H9 (cell line): ENCODE results near the gene LRMDA. TPM values are rescaled to one million over a fixed set of nuclear protein-coding genes. Genes with fewer than 3 reads are reported as not detected.
"Not testable (repeated sequence)": the region's sequence is repeated elsewhere in the genome, so short reads cannot be mapped to it uniquely, and the experiment has no call there.

Experiments used
- DNase-seq: peaks from one replicate; pipeline ENCODE4 v3.0.0-alpha.2; 2017
- H2AFZ ChIP-seq: one replicate; pipeline ENCODE4 v1.6.1; 2013; ENCODE audit warnings: mild to moderate bottlenecking, low read length, control low read depth, moderate library complexity
- H2AK5ac ChIP-seq: 2 replicates; pipeline ENCODE4 v1.6.1; 2013; ENCODE audit warnings: low read length, control low read depth, mixed read lengths; ENCODE audit not compliant: insufficient read length
- H2BK120ac ChIP-seq: one replicate; pipeline ENCODE4 v1.6.1; 2013; ENCODE audit warnings: low read depth, mild to moderate bottlenecking, low read length, control low read depth, inconsistent platforms; ENCODE audit not compliant: poor library complexity, severe bottlenecking
- H2BK12ac ChIP-seq: 2 replicates; pipeline ENCODE4 v1.6.1; 2013; ENCODE audit warnings: low read length, control low read depth, mixed read lengths, low read depth; ENCODE audit not compliant: insufficient read length
- H2BK15ac ChIP-seq: 2 replicates; pipeline ENCODE4 v1.6.1; 2013; ENCODE audit warnings: low read depth, low read length, control low read depth
- H2BK20ac ChIP-seq: one replicate; pipeline ENCODE4 v1.6.1; 2013; ENCODE audit warnings: low read depth, mild to moderate bottlenecking, low read length, control low read depth, inconsistent platforms; ENCODE audit not compliant: poor library complexity, severe bottlenecking
- H2BK5ac ChIP-seq: 2 replicates; pipeline ENCODE4 v1.6.1; 2013; ENCODE audit warnings: low read length, control low read depth, mixed read lengths; ENCODE audit not compliant: insufficient read length
- H3K14ac ChIP-seq: 2 replicates; pipeline ENCODE4 v1.6.1; 2013; ENCODE audit warnings: low read length, control low read depth; ENCODE audit not compliant: insufficient read depth
- H3K18ac ChIP-seq: 2 replicates; pipeline ENCODE4 v1.6.1; 2013; ENCODE audit warnings: low read depth, mild to moderate bottlenecking, mixed read lengths, low read length, control low read depth; ENCODE audit not compliant: insufficient read length
- H3K23ac ChIP-seq: 2 replicates; pipeline ENCODE4 v1.6.1; 2013; ENCODE audit warnings: low read length, control low read depth, mixed read lengths, low read depth; ENCODE audit not compliant: insufficient read length
- H3K23me2 ChIP-seq: 2 replicates; pipeline ENCODE4 v1.6.1; 2013; ENCODE audit warnings: low read depth, mild to moderate bottlenecking, mixed read lengths, low read length, control low read depth; ENCODE audit not compliant: insufficient read length, poor library complexity, severe bottlenecking
- H3K27ac ChIP-seq: 2 replicates; pipeline ENCODE4 v1.5.1; 2013; ENCODE audit warnings: low read length, control low read depth, mixed read lengths, low read depth; ENCODE audit not compliant: insufficient read length
- H3K27me3 ChIP-seq: 2 replicates; pipeline ENCODE4 v1.6.1; 2013; ENCODE audit warnings: low read length, control low read depth, inconsistent platforms; ENCODE audit not compliant: insufficient read depth
- H3K4ac ChIP-seq: 2 replicates; pipeline ENCODE4 v1.6.1; 2013; ENCODE audit warnings: low read depth, mild to moderate bottlenecking, control low read depth, inconsistent platforms, low read length, moderate library complexity
- H3K4me1 ChIP-seq: 2 replicates; pipeline ENCODE4 v1.6.1; 2013; ENCODE audit warnings: low read length, control low read depth, inconsistent platforms; ENCODE audit not compliant: insufficient read depth
- H3K4me2 ChIP-seq: 2 replicates; pipeline ENCODE4 v1.6.1; 2013; ENCODE audit warnings: low read length, control low read depth, mixed read lengths; ENCODE audit not compliant: insufficient read length, insufficient read depth
- H3K56ac ChIP-seq: 2 replicates; pipeline ENCODE4 v1.6.1; 2013; ENCODE audit warnings: low read depth, mild to moderate bottlenecking, mixed read lengths, low read length, control low read depth; ENCODE audit not compliant: insufficient read length
- H3K79me1 ChIP-seq: 2 replicates; pipeline ENCODE4 v1.6.1; 2013; ENCODE audit warnings: low read depth, mild to moderate bottlenecking, moderate library complexity, low read length, control low read depth, inconsistent platforms; ENCODE audit not compliant: insufficient read depth, poor library complexity, severe bottlenecking
- H3K79me2 ChIP-seq: 2 replicates; pipeline ENCODE4 v1.6.1; 2013; ENCODE audit warnings: low read length, control low read depth, inconsistent platforms; ENCODE audit not compliant: insufficient read depth
- H3K9ac ChIP-seq: 2 replicates; pipeline ENCODE4 v1.6.1; 2013; ENCODE audit warnings: low read length, control low read depth, mixed read lengths; ENCODE audit not compliant: insufficient read length; ENCODE audit errors: extremely low read depth
- H3K9me3 ChIP-seq: one replicate; pipeline ENCODE4 v1.6.1; 2013; ENCODE audit warnings: low read depth, low read length, inconsistent platforms; ENCODE audit not compliant: control insufficient read depth
- H3T11ph ChIP-seq: one replicate; pipeline ENCODE4 v1.6.1; 2013; ENCODE audit warnings: mild to moderate bottlenecking, low read length, control low read depth, inconsistent platforms
- H4K20me1 ChIP-seq: one replicate; pipeline ENCODE4 v1.6.1; 2013; ENCODE audit not compliant: control insufficient read depth, insufficient read length, insufficient read depth
- H4K5ac ChIP-seq: 2 replicates; pipeline ENCODE4 v1.6.1; 2013; ENCODE audit warnings: low read depth, mild to moderate bottlenecking, mixed read lengths, low read length, control low read depth; ENCODE audit not compliant: insufficient read length
- H4K8ac ChIP-seq: replicated peaks from 2 replicates; pipeline ENCODE4 v1.6.1; 2013; ENCODE audit warnings: low read length, control low read depth, mixed read lengths, low read depth; ENCODE audit not compliant: insufficient read length
- H4K91ac ChIP-seq: 2 replicates; pipeline ENCODE4 v1.6.1; 2013; ENCODE audit warnings: low read depth, mild to moderate bottlenecking, moderate library complexity, mixed read lengths, low read length, control low read depth; ENCODE audit not compliant: insufficient read length
- H3K27ac Mint-ChIP-seq, 3 experiments: 2 replicates in 2 of 3; 3 replicates in 1 of 3; pipeline ENCODE4 v1.8.0; 2020 to 2021; ENCODE audit warnings: mixed read lengths in 3 of 3, mild to moderate bottlenecking in 1 of 3, moderate library complexity in 1 of 3
- H3K27me3 Mint-ChIP-seq: 2 replicates; pipeline ENCODE4 v1.8.0; 2021; ENCODE audit warnings: low read depth, mild to moderate bottlenecking, moderate library complexity, mixed read lengths
- H3K36me3 Mint-ChIP-seq, 3 experiments: 2 replicates in 2 of 3; 3 replicates in 1 of 3; pipeline ENCODE4 v1.8.0; 2020 to 2021; ENCODE audit warnings: low read depth in 3 of 3, mixed read lengths in 3 of 3; ENCODE audit not compliant: insufficient read depth in 1 of 3
- H3K4me1 Mint-ChIP-seq, 2 experiments: 2 replicates each; pipeline ENCODE4 v1.8.0; 2020; ENCODE audit warnings: mixed read lengths in 2 of 2
- H3K4me3 Mint-ChIP-seq, 2 experiments: 2 replicates in 1 of 2; 3 replicates in 1 of 2; pipeline ENCODE4 v1.8.0; 2020 to 2021; ENCODE audit warnings: mild to moderate bottlenecking in 2 of 2, mixed read lengths in 2 of 2, moderate library complexity in 1 of 2
- H3K9me3 Mint-ChIP-seq, 2 experiments: 2 replicates in 1 of 2; 3 replicates in 1 of 2; pipeline ENCODE4 v1.8.0; 2020; ENCODE audit warnings: mild to moderate bottlenecking in 2 of 2, mixed read lengths in 2 of 2, moderate library complexity in 1 of 2
- CTCF ChIP-seq: fragments of 200-600 bp; sonication (generic); conservative IDR thresholded peaks from 3 replicates; pipeline ENCODE4 v1.8.0; 2021; ENCODE audit warnings: antibody characterized with exemption, mild to moderate bottlenecking
- WGBS: extraction: QIAGEN DNeasy Blood & Tissue Kit; methylation state at CpG from one replicate; pipeline ENCODE4 v1.1.7; 2013; ENCODE audit warnings: missing lambda C conversion rate, low lambda C conversion rate, mixed read lengths; ENCODE audit not compliant: insufficient read length; ENCODE audit errors: extremely low coverage; 5-methylcytosine and 5-hydroxymethylcytosine counted together
- total RNA-seq: library from RNA; stranded (reverse); gene quantifications from 2 replicates; pipeline ENCODE4 v1.2.1, GENCODE V29; 2021

Gene LRMDA
- total RNA-seq, 1 experiment from 2014 or later, result 1.8 TPM

GRCh38 chr10:75605096-75605495 lies 173.7 kb downstream of the LRMDA start:
- Mint-ChIP-seq H3K36me3 (no peaks in the 10 kb centered on the region), H3K4me3 (no peak overlapping the region), H3K27ac (no peak overlapping the region), H3K27me3 (peaks cover 67% of the 10 kb centered on the region), H3K4me1 (peaks cover 17 to 19% of the 10 kb centered on the region in 2 experiments), H3K9me3 (peaks cover 0 to 1% of the 10 kb centered on the region in 2 experiments; a peak in 1 of 5 replicates)
- H3K9me3 ChIP-seq, result no peaks in the 10 kb centered on the region
- H2BK12ac ChIP-seq, result no peak overlapping the region
- no peak overlapping the region for H3K18ac ChIP-seq
- no peak for TF ChIP-seq CTCF
- no CpG with 5 or more reads among the region's 4 CpGs for WGBS
- H3K79me1 ChIP-seq, result no peaks in the 10 kb centered on the region
- H3K9ac ChIP-seq, result no peak overlapping the region
- H3K23ac ChIP-seq, result no peak overlapping the region
- no peak overlapping the region for H2BK120ac ChIP-seq
- H2BK20ac ChIP-seq, result no peak overlapping the region
- no peak overlapping the region for H2BK15ac ChIP-seq
- no peaks in the 10 kb centered on the region for H4K20me1 ChIP-seq
- H3K27me3 ChIP-seq, result peaks cover 9% of the 10 kb centered on the region; the same call in 1 of the 2 replicates
- no peak overlapping the region for H4K5ac ChIP-seq
- no peaks in the 10 kb centered on the region for H3K79me2 ChIP-seq
- no peak overlapping the region for H3K27ac ChIP-seq
- H3K4me2 ChIP-seq, result no peak overlapping the region
- no peak overlapping the region for H3K14ac ChIP-seq
- H3K56ac ChIP-seq, result no peak overlapping the region
- no peak overlapping the region for H2AFZ ChIP-seq
- H3K4ac ChIP-seq, result no peak overlapping the region
- H3K23me2 ChIP-seq, result no peaks in the 10 kb centered on the region
- H4K91ac ChIP-seq, result no peak overlapping the region
- no peak overlapping the region for H2AK5ac ChIP-seq
- no peak overlapping the region for H4K8ac ChIP-seq
- H2BK5ac ChIP-seq, result no peak overlapping the region
- no peak overlapping the region for H3T11ph ChIP-seq
- H3K4me1 ChIP-seq, result no peaks in the 10 kb centered on the region; the same call in 1 of the 2 replicates
- DNase-seq, result no peak

- not testable (repeated sequence) for H3K9ac ChIP-seq, H3K27ac ChIP-seq, H3K4me1 ChIP-seq, H4K8ac ChIP-seq, H3K79me2 ChIP-seq, H3K9me3 Mint-ChIP-seq, H3K4ac ChIP-seq, H3K56ac ChIP-seq, H2AK5ac ChIP-seq, H3K23me2 ChIP-seq, H3K14ac ChIP-seq, H4K5ac ChIP-seq, H3K36me3 Mint-ChIP-seq, DNase-seq, H3K9me3 ChIP-seq, H4K91ac ChIP-seq, H3K4me3 Mint-ChIP-seq, H3K27me3 ChIP-seq, H3K4me2 ChIP-seq, H3K27ac Mint-ChIP-seq, H2AFZ ChIP-seq, H2BK15ac ChIP-seq, H4K20me1 ChIP-seq, H3K18ac ChIP-seq, H3K79me1 ChIP-seq, H2BK20ac ChIP-seq, H2BK12ac ChIP-seq, H3T11ph ChIP-seq, H3K23ac ChIP-seq, H2BK120ac ChIP-seq, H2BK5ac ChIP-seq
- H3K27me3 Mint-ChIP-seq, result peaks cover 61% of the 10 kb centered on the region
- no CpG with 5 or more reads among the region's 6 CpGs for WGBS
- H3K4me1 Mint-ChIP-seq, result peaks cover 10 to 14% of the 10 kb centered on the region in 2 experiments
Measured at GRCh38 chr10:75605795-75606194, 174.4 kb downstream of the LRMDA start.
